Stimulated activated naive B cell treated with anti-CD40 and anti-IgM and Interleukin-4, amounts not matched to agents 10 μg/mL and 1 μg/mL and 100 μg/mL, for 72 hours (primary cell): ENCODE results near the gene TMEM179B.
A peak's percentile ranks its signal among the peaks of the same experiment; 100 is the strongest.
"Not testable (repeated sequence)": the region's sequence is repeated elsewhere in the genome, so short reads cannot be mapped to it uniquely, and the experiment has no call there.

ENCODE experiments used
- ATAC-seq, 2 donors: fragments of 150-1000 bp; cut with Tn5 transposase; replicated peaks; 2 replicates each; pipeline ENCODE4 v1.10.0; 2021; ENCODE audit warnings: moderate library complexity in 1 of 2
- DNase-seq: peaks from one replicate; pipeline ENCODE4 v3.0.0; 2021
- H3K27ac Mint-ChIP-seq: one replicate; pipeline ENCODE4 v1.8.0; 2022; ENCODE audit warnings: mild to moderate bottlenecking, mixed read lengths
- H3K27me3 Mint-ChIP-seq, 2 donors: one replicate each; pipeline ENCODE4 v1.8.0; 2022; ENCODE audit warnings: mixed read lengths in 2 of 2
- H3K36me3 Mint-ChIP-seq, 2 donors: one replicate each; pipeline ENCODE4 v1.8.0; 2022; ENCODE audit warnings: mixed read lengths in 2 of 2, mild to moderate bottlenecking in 1 of 2
- H3K4me1 Mint-ChIP-seq, 2 donors: one replicate each; pipeline ENCODE4 v1.8.0; 2022; ENCODE audit warnings: mixed read lengths in 2 of 2, mild to moderate bottlenecking in 1 of 2
- H3K4me3 Mint-ChIP-seq, 2 donors: one replicate each; pipeline ENCODE4 v1.8.0; 2022; ENCODE audit warnings: mild to moderate bottlenecking in 2 of 2, mixed read lengths in 2 of 2, moderate library complexity in 1 of 2
- H3K9me3 Mint-ChIP-seq, 2 donors: one replicate each; pipeline ENCODE4 v1.8.0; 2022; ENCODE audit warnings: mixed read lengths in 2 of 2, mild to moderate bottlenecking in 1 of 2

The TMEM179B gene, protein sequence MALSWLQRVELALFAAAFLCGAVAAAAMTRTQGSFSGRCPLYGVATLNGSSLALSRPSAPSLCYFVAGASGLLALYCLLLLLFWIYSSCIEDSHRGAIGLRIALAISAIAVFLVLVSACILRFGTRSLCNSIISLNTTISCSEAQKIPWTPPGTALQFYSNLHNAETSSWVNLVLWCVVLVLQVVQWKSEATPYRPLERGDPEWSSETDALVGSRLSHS

DNA sequence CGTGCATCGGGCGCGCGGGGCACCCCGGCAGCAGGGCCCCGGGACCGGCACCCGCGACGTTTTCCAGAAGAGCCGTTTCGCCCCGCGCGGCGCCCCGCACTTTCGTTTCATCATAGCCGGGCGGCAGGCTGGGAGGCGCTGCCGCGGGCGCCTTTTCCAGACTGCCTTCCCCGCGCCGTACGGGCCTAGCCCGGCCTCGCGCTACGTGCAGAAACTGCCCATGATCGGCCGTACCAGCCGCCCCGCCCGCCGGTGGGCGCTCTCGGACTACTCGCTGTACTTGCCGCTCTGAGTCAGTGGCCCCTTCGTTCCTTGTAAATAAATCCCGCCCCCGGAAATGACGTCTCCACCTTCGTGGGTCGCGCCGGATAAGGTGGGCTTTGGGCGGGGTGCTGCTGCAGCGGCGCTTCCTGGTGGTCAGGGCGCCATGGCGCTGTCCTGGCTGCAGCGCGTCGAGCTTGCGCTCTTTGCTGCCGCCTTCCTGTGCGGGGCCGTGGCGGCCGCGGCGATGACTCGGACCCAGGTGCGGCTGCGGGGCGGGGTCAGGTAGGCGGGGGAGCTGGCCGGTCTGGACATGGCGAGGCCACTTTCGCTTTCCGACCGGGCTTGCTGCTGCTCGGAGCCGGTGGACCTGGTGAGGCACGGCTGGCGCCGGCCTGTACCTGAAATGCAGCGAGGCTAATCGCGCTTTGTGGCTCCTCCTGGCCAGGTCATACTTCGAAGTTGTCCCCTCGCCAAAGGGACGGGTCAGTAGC, at the start of gene TMEM179B:
Gene TMEM179B (plus strand): TSS at position 398 of the 755 bp plus-strand sequence. CDS start 30 bp downstream, at position 428.
- H3K4me1 Mint-ChIP-seq: peaks cover 25 to 45% of the 10 kb centered on the region in 2 donors
- no peaks in the 10 kb centered on the region for H3K9me3 Mint-ChIP-seq
- ATAC-seq (peak; percentile 81 to 84), DNase-seq (peak; percentile 95)
- H3K27me3 Mint-ChIP-seq: no peaks in the 10 kb centered on the region
- H3K36me3 Mint-ChIP-seq: peaks cover 45 to 50% of the 10 kb centered on the region in 2 donors
- peak within 1 kb of the TSS; percentile 97 for H3K27ac Mint-ChIP-seq
- H3K4me3 Mint-ChIP-seq: peak within 1 kb of the TSS; percentile 94 to 97

DNA sequence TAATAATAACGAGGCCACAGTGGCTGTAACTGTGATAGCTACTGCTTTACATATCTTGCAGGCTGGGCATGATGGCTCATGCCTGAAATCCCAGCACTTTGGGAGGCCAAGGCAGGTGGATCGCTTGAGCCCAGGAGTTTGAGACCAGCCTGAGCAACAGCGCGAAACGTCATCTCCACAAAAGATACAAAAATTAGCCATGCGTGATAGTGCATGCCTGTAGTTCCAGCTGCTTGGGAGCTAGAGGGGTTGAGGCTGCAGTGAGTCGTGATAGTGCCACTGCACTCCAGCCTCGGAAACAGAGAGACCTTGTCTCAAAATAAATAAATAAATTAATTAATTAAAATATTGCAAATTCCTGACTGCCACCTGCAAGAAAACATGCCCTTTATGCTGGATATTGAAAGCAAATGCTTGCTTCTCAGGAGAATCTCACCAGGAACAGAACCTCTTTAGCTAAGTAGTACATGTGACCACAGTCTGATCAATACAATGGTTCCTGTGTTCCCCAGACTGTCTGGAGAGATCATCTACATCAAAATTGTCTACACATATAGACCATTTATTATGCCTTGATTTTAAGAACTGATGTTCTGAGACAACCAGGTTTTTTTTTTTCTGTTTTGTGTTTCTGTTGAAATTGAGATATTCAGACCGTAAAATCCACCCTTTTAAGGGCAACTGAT, 39.6 kb upstream of the TMEM179B start:
- H3K36me3 Mint-ChIP-seq: peaks cover 10 to 11% of the 10 kb centered on the region in 2 donors
- no peaks in the 10 kb centered on the region for H3K9me3 Mint-ChIP-seq
- H3K27ac Mint-ChIP-seq: no peak overlapping the region
- no peak for ATAC-seq
- no peaks in the 10 kb centered on the region for H3K27me3 Mint-ChIP-seq
- H3K4me1 Mint-ChIP-seq: peaks cover 9 to 14% of the 10 kb centered on the region in 2 donors
- no peak for DNase-seq
- no peak overlapping the region for H3K4me3 Mint-ChIP-seq

DNA sequence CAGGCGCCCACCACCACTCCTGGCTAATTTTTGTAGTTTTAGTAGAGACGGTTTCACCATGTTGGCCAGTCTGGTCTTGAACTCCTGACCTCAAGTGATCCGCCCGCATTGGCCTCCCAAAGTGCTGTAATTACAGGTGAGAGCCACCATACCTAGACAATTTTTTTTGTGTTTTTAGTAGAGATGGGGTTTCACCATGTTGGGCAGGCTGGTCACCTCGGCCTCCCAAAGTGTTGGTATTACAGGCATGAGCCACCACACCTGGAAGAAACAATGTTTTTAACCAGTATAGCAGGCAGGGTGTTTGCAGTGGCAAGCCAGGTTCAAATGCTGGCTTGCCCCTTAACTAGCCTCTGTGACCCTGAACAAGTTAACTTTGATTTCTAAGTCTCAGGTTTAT, 37.3 kb upstream of the TMEM179B start:
- ATAC-seq, H3K4me3 Mint-ChIP-seq, H3K27ac Mint-ChIP-seq: not testable (repeated sequence)

DNA sequence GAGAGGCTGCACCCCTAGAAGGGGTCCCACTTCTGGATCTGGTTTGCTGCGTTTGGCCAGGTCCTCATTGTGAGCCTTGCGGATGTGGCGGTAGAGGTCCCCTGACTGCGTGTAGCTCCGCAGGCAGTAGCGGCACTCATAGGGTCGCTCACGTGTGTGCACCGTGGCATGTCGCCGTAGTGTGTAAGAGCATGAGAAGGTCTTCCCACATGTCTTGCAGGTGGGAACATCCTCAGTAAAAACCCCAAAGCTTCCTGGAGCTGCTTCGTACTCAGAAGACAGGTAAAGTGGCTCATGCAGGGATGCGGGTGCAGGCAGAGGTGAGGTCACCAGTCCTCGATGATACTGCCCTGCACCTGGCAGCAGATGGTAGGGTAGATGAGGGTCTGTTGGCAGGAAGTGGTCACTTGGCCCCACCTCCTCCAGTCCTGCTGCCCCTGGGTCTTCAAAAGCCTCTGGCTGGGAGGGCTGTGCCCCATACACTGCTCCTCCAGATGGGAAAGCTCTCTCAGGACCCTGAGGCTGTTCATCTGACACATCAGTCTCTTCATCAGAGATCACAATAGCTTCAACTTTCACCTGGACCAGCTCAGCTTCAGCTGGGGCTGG, 34.9 kb upstream of the TMEM179B start:
- ATAC-seq (no peak), DNase-seq (no peak)
- Mint-ChIP-seq H3K36me3 (peaks cover 10 to 20% of the 10 kb centered on the region in 2 donors), H3K9me3 (no peaks in the 10 kb centered on the region), H3K27me3 (no peaks in the 10 kb centered on the region), H3K4me1 (peaks cover 15 to 32% of the 10 kb centered on the region in 2 donors), H3K4me3 (peak overlapping the region; percentile 25 to 98), H3K27ac (no peak overlapping the region)

More for the DNA sequence above, 37.3 kb upstream of the TMEM179B start:
- not testable (repeated sequence) for DNase-seq, H3K27me3 Mint-ChIP-seq, H3K9me3 Mint-ChIP-seq
- Mint-ChIP-seq H3K4me1 (peaks cover 15 to 24% of the 10 kb centered on the region in 2 donors), H3K36me3 (peaks cover 10 to 20% of the 10 kb centered on the region in 2 donors)

DNA sequence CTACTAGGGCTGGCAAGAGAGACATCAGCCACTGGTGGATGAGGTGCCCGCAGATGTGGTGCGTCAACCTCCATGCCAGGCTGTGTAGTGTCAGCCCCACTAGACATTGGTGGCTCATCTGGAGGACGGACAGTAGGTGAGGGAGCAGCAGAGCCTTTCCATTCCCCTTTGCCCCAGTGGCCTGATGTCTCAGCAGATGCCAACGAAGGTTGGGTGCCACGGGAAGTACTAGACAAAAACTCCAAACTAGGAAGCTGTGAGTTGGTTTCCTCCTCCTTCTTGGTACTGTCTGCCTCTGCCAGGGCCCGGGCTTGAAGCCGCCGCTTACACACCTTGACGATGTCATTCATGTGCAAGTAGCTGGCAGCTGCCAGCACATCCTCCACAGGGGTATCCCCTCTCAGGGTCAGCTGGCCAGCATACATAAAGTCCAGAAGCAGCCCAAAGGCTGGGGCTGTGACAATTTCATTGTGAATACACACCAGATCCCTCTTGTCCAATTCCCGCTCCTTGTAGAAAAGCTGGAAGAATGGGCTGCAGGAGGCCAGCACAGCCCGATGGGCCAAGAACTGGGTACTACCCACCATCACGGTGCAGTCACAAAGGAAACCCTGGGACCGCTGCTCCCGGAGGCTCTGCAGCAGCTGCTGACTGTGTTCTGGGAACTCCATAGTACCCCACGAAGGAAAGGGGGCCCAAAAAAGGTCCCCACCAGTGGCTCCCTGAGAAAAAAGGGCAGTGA, 34.0 kb upstream of the TMEM179B start:
- Mint-ChIP-seq H3K27me3 (no peaks in the 10 kb centered on the region), H3K36me3 (peaks cover 10 to 20% of the 10 kb centered on the region in 2 donors), H3K4me1 (peaks cover 15 to 32% of the 10 kb centered on the region in 2 donors), H3K9me3 (no peaks in the 10 kb centered on the region), H3K27ac (peak overlapping the region; percentile 99), H3K4me3 (peak overlapping the region; percentile 98)
- no peak for ATAC-seq
- DNase-seq: no peak

DNA sequence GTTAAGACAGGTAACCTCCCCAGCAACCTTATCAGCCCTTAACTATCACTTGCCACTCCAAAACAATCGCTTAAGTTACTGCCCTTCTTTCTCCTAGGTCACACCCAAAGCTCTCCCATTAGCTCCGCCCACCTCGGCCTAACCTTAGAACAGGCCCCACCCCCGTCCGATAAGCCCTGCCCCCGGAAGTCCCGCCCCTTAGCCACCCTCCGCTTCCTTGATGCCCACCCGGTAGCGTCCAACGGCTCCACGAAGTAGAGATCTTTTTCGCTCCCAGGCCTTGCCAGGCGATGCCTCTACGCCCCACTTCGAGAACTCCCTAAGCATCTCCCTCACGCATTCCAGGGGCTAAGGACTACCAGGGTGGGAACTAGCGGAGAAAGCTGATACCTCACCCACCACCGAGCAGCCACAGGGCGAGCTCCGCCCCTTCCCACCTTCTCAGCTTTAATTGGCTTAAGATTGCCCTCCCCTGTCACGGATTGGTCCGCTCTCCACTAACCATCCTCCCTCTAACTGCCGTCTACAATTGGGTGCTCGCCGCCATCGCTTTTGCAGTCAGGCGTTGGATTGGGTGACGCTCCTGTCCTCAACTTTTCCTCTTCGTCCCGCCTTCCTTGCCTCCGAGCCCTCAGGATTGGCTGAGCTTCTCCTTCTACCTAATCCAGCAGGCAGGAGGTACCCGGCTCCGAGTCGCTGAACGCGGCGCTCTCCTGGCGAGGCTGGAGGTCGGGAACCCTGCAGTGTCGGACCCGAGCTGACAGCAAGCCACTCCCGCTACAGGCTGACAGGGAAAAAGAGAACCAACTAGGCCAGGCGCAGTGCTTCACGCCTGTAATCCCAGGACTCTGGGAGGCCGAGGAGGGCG, 33.2 kb upstream of the TMEM179B start, which contains the start of gene ZBTB3:
Gene ZBTB3 (minus strand): TSS at position 425 of the 868 bp plus-strand sequence. CDS start 496 bp downstream, outside the sequence.
- peak; percentile 96 to 98 for ATAC-seq
- peak within 1 kb of the TSS; percentile 99 for H3K27ac Mint-ChIP-seq
- H3K36me3 Mint-ChIP-seq: peaks cover 7 to 16% of the 10 kb centered on the region in 2 donors
- peak within 1 kb of the TSS; percentile 98 for H3K4me3 Mint-ChIP-seq
- H3K4me1 Mint-ChIP-seq: peaks cover 12 to 27% of the 10 kb centered on the region in 2 donors
- H3K27me3 Mint-ChIP-seq: no peaks in the 10 kb centered on the region
- DNase-seq: peak; percentile 98
- no peaks in the 10 kb centered on the region for H3K9me3 Mint-ChIP-seq

DNA sequence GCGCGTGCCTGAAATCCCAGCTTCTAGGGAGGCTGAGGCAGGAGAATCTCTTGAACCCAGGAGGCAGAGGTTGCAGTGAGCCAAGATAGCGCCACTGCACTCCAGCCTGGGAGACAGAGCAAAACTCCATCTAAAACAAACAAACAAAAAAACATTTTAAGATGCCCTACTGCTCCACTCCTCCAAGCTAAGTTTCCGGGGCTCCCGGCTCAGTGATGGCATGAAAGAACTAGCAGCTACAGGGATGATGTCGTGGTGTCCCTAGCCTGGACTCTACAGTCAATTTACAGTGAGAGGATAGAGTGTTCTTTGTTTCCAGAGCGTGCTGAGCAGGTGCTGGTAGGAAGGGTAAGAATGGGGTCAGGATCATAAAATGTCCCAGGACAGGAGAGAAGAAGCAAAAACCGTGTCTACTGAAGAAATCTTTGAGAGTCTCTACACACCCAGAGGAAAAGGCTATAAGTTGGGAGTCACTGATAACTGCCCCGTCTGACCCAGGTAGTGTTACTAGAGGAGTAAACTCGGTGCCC, 32.1 kb upstream of the TMEM179B start:
- H3K27ac Mint-ChIP-seq: no peak overlapping the region
- no peak for DNase-seq
- H3K36me3 Mint-ChIP-seq: peaks cover 4 to 14% of the 10 kb centered on the region in 2 donors
- H3K4me1 Mint-ChIP-seq: peaks cover 10 to 19% of the 10 kb centered on the region in 2 donors
- no peaks in the 10 kb centered on the region for H3K9me3 Mint-ChIP-seq
- ATAC-seq: no peak
- H3K4me3 Mint-ChIP-seq: peak overlapping the region; percentile 51 to 98
- no peaks in the 10 kb centered on the region for H3K27me3 Mint-ChIP-seq

DNA sequence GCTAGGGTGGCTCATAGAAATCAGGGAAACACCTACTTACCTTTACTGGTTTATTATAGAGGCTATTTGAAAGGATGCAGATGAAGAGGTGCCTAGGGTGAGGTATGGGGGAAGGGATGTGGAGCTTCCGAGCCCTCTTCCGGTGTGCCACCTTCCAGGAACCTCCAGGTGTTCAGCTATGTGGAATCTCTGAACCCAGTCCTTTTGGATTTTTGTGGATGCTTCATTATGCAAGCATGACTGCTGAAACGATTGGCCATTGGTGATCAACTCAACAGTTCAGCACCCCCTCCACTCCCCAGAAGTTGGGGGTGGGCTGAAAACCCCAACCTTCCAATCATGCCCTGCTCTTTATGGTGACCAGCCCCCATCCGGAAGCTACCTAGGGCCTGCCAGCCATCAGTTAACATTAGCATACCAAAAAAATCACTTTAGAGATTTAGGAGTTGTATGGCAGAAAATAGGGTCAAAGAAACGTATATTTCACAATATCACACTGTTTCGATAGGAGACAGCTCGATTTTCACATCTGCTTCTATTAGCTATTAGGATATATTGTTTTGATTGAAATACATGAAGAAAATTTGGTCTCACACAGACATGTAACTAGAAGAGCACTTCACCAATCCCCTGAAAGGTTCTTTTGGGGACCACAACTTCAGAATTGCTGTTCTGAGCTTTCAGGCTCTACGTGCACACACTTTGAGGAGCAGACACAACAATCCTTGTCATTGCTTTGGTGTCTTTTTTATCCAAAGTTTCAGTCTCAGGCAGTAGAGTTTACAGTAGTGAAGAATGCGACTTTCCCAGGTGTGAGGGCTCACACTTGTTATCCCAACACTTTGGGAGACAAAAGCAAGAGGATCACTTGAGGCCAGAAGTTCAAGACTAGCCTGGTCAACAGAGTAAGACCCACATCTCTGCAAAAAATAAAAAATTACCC, 29.1 kb upstream of the TMEM179B start:
- Mint-ChIP-seq H3K4me1 (peaks cover 13 to 26% of the 10 kb centered on the region in 2 donors), H3K27ac (no peak overlapping the region), H3K27me3 (no peaks in the 10 kb centered on the region), H3K9me3 (no peaks in the 10 kb centered on the region), H3K4me3 (no peak overlapping the region), H3K36me3 (peaks cover 3 to 14% of the 10 kb centered on the region in 2 donors)
- DNase-seq (no peak), ATAC-seq (no peak)

DNA sequence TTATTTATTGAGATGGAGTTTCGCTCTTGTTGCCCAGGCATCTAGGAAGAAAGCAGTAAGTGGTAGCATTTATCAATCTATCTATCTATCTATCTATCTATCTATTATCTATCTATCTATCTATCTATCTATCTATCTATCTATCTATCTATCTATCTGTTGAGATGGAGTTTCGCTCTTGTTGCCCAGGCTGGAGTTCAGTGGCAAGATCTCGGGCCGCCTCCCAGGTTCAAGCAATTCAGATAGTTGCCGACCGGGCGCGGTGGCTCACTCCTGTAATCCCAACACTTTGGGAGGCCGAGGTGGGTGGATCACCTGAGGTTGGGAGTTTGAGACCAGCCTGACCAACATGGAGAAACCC, 26.4 kb upstream of the TMEM179B start:
- Mint-ChIP-seq H3K4me1 (peaks cover 11 to 13% of the 10 kb centered on the region in 2 donors), H3K4me3 (peak overlapping the region; percentile 94 to 96)
- DNase-seq: not testable (repeated sequence)

DNA sequence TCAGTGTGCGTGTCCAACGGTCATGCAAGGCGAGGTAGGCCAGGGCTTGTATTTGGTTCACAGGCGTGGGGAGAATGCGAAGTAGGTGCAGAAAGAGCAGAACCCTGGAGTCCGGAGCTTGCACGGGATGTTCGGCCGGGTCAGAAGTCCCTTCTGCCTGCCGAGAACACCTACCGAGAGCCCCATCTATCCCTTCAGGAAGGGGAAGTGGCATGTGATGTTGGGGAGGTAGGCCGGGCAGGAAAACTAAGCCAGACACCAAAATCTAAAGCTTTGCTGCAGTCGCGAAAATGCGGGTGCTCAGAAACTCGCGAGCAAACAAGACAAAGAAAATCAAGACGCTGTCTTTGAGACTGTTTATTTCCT, 16.4 kb upstream of the TMEM179B start:
- Mint-ChIP-seq H3K9me3 (no peaks in the 10 kb centered on the region), H3K27ac (peak overlapping the region; percentile 99), H3K4me1 (peaks cover 23 to 40% of the 10 kb centered on the region in 2 donors), H3K4me3 (peak overlapping the region; percentile 96 to 97), H3K36me3 (peaks cover 10 to 26% of the 10 kb centered on the region in 2 donors), H3K27me3 (no peaks in the 10 kb centered on the region)
- no peak for DNase-seq
- ATAC-seq: peak; percentile 33 to 39

More for the DNA sequence above, 26.4 kb upstream of the TMEM179B start:
- not testable (repeated sequence) for H3K9me3 Mint-ChIP-seq, ATAC-seq, H3K27me3 Mint-ChIP-seq
- peaks cover 3 to 16% of the 10 kb centered on the region in 2 donors for H3K36me3 Mint-ChIP-seq
- peak overlapping the region; percentile 92 for H3K27ac Mint-ChIP-seq

DNA sequence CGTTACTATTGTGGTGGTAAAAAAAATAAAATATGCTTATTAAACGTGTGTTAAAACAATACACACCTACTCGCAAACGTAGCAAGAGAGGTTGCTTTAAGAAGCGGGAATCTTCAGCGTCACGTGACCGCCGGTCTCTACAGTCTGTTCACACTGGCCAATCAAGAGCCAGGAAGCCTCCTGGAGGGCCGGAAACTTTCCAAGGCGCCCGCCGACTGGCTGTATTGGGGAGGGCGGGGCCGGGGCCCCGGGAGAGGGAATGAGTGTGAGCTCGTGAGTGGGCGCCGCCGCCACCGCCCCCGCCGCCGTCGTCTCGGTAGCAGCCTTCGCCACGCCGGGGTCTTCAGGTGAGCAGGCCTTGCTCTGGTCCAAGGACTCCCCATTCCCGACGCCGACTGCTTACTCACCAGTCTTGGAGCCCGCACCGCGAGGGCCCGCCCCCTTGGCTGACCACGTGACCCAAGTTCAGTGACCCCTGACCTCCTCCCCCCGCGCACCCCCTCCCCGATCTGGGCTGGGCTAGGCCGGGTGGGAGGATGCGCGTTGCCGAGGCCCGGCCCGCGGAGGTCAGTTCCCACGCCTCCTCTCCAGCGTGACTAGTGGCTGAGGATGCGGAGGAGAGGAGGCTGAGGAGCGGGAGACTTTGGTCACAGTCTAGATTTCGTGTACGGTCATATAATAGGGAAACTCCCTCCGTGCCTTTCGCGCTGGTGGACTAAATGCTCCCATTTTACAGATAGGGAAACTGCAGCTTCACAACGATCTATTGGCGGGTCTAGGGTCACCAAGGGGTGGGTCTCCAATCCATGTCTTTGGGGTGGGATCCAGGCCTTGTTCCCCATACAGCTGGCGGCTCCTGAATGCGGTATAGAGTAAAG, 15.8 kb upstream of the TMEM179B start, which contains the start of gene TAF6L:
Gene TAF6L (plus strand): TSS at position 253 of the 878 bp plus-strand sequence. CDS start 4,388 bp downstream, outside the sequence.
- H3K4me3 Mint-ChIP-seq: peak within 1 kb of the TSS; percentile 96 to 97
- no peaks in the 10 kb centered on the region for H3K27me3 Mint-ChIP-seq
- DNase-seq (peak; percentile 89), ATAC-seq (peak; percentile 84 to 88)
- peaks cover 23 to 40% of the 10 kb centered on the region in 2 donors for H3K4me1 Mint-ChIP-seq
- H3K36me3 Mint-ChIP-seq: peaks cover 13 to 27% of the 10 kb centered on the region in 2 donors
- no peaks in the 10 kb centered on the region for H3K9me3 Mint-ChIP-seq
- peak within 1 kb of the TSS; percentile 99 for H3K27ac Mint-ChIP-seq
